Uterus (tissue), 4 donors: ENCODE data around the gene FOXB2. TPM values are rescaled to one million over a fixed set of nuclear protein-coding genes. Genes with fewer than 3 reads are reported as not detected.

Experiments used
- DNase-seq, 2 donors: peaks; one replicate each; pipeline ENCODE4 v3.0.0-alpha.2; 2019 to 2020
- H3K27ac ChIP-seq, 2 donors: fragments of 200-600 bp; sonication (generic); 1 replicate in 1 of 2; 2 replicates in 1 of 2; pipeline ENCODE4 v1.5.1; 2016 to 2018
- H3K27me3 ChIP-seq, 2 donors: fragments of 200-600 bp; sonication (generic); one replicate each; pipeline ENCODE4 v1.5.1; 2018 to 2019; ENCODE audit warnings: control low read depth in 1 of 2
- H3K36me3 ChIP-seq, 2 donors: fragments of 200-600 bp; sonication (generic); one replicate each; pipeline ENCODE4 v1.5.1; 2019; ENCODE audit warnings: control low read depth in 1 of 2
- H3K4me1 ChIP-seq, 2 donors: fragments of 200-600 bp; sonication (generic); one replicate each; pipeline ENCODE4 v1.5.1; 2018 to 2019; ENCODE audit warnings: control low read depth in 1 of 2
- H3K4me3 ChIP-seq, 2 donors: fragments of 200-600 bp; sonication (generic); 1 replicate in 1 of 2; 2 replicates in 1 of 2; pipeline ENCODE4 v1.5.1; 2018 to 2019; ENCODE audit warnings: mild to moderate bottlenecking in 1 of 2
- H3K9me3 ChIP-seq, 2 donors: fragments of 200-600 bp; sonication (generic); one replicate each; pipeline ENCODE4 v1.5.1; 2019; ENCODE audit warnings: control low read depth in 1 of 2
- CTCF ChIP-seq, 4 experiments: fragments of 200-600 bp in 2 of 4; fragments of 450-650 bp in 2 of 4; sonication (generic) in 2 of 4; IDR thresholded peaks; one replicate each; pipeline ENCODE4 v1.5.1; 2016 to 2019; ENCODE audit warnings: antibody characterized with exemption in 4 of 4, mild to moderate bottlenecking in 2 of 4, moderate library complexity in 1 of 4
- POLR2A ChIP-seq, 2 donors: fragments of 450-650 bp; IDR thresholded peaks; one replicate each; pipeline ENCODE4 v1.6.1; 2016; ENCODE audit warnings: antibody characterized with exemption in 2 of 2, mild to moderate bottlenecking in 1 of 2, moderate library complexity in 1 of 2
- intact Hi-C: fragments of 100-400 bp; cut with DNase I; formaldehyde crosslinking; loops from one replicate; pipeline ENCODE4 v1.15.1; 2023; ENCODE audit warnings: low total_unique reads
- total RNA-seq, 4 donors: library from RNA; depleted of rRNA in 3 of 4; stranded (reverse); fragments of >200 nt in 3 of 4; gene quantifications; one replicate each; pipeline versions ENCODE4 v1.1.0 to v1.2.4, GENCODE V29; 2014 to 2023
- donor health status: DM: yes; HTN: yes; CAD: no.

Gene FOXB2
- total RNA-seq, 4 donors from 2014 or later, result not detected

DNA sequence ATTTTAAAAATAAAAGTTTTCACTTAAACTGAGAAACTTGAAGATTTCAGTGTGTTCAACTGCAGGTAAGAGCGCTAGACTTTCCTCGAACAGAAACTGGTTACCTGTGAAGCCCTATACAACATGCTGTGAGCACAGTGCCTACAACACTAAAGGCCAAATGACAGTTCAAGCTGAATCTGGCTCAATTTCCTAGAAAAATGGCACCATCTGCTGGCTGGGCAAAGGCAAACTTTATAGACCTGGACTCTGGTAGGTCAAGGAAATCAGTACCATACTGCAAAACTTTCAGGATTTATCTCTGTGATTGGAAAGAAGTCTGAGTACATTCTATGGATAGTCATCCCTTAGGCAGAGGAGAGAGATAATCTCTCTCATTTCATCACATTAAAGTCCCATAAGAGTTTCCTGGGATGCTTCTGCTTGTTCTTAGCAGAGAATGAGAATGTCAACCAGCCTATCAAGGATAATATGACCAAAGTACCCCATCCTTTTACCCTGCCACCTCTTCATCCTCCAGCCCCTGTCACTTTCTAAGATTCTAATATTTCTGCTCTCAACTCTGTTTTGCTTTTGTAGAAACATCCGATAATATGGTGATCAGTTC, 31.8 kb upstream of the FOXB2 start:
- H3K4me1 ChIP-seq, result no peaks in the 10 kb centered on the region
- TF ChIP-seq CTCF (IDR thresholded peaks at IDR 0.05) (peak; percentile 23 to 53 (median 28)), POLR2A (IDR thresholded peaks at IDR 0.05) (no peak)
- H3K9me3 ChIP-seq, result no peaks in the 10 kb centered on the region
- H3K36me3 ChIP-seq, result no peaks in the 10 kb centered on the region
- H3K27me3 ChIP-seq, result no peaks in the 10 kb centered on the region
- intact Hi-C loops, result no loop called here
- no peak overlapping the region for H3K4me3 ChIP-seq
- DNase-seq, result peak in 1 of 2 donors; percentile 21
- H3K27ac ChIP-seq, result no peak overlapping the region

- H3K27ac ChIP-seq, result no peak overlapping the region
- TF ChIP-seq POLR2A (IDR thresholded peaks at IDR 0.05), result no peak
- TF ChIP-seq CTCF (IDR thresholded peaks at IDR 0.05), result no peak
- H3K27me3 ChIP-seq, result no peaks in the 10 kb centered on the region
- DNase-seq, result no peak
- H3K4me1 ChIP-seq, result no peaks in the 10 kb centered on the region
- H3K4me3 ChIP-seq, result no peak overlapping the region
- intact Hi-C loops, result no loop called here
- H3K9me3 ChIP-seq, result no peaks in the 10 kb centered on the region
- no peaks in the 10 kb centered on the region for H3K36me3 ChIP-seq
Measured at GRCh38 chr9:76988941-76989340, 30.5 kb upstream of the FOXB2 start.

- Histone ChIP-seq H3K27me3 (no peaks in the 10 kb centered on the region), H3K27ac (no peak overlapping the region), H3K4me1 (no peaks in the 10 kb centered on the region), H3K9me3 (no peaks in the 10 kb centered on the region), H3K36me3 (no peaks in the 10 kb centered on the region), H3K4me3 (no peak overlapping the region)
- DNase-seq, result no peak
- TF ChIP-seq POLR2A (IDR thresholded peaks at IDR 0.05), result no peak
- no peak for TF ChIP-seq CTCF (IDR thresholded peaks at IDR 0.05)
- intact Hi-C loops, result no loop called here
Measured at GRCh38 chr9:76989501-76989900, 30.0 kb upstream of the FOXB2 start.

DNA sequence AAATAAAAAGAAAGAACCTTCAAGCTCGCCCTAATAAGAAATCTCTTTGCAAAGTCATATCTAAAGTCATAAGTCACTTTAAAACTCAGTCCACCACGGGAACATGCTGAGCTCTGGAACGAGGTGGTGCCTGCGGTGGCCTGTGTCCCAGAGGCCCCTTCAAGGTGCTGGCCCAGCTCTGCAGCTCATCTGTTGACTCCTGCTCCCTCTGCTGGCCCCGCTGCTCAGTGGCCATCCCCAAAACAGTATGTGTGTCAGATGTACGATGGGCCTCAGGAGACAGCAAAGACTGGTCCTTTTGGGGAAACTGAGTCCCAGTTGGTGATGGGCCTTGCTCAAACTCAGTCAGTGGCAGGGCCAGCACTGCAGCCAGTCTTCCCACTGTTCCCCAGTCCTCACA, 22.8 kb upstream of the FOXB2 start:
- Histone ChIP-seq H3K27me3 (no peaks in the 10 kb centered on the region), H3K27ac (no peak overlapping the region), H3K9me3 (no peaks in the 10 kb centered on the region), H3K4me1 (no peaks in the 10 kb centered on the region), H3K4me3 (no peak overlapping the region), H3K36me3 (no peaks in the 10 kb centered on the region)
- DNase-seq, result peak; percentile 38 to 51
- intact Hi-C loops, result loop anchor here (10.0 kb wide), 1 partner anchor 192 kb away; no protein-coding TSS in a partner anchor
- no peak for TF ChIP-seq POLR2A (IDR thresholded peaks at IDR 0.05)
- peak; percentile 40 to 58 (median 48) for TF ChIP-seq CTCF (IDR thresholded peaks at IDR 0.05)

DNA sequence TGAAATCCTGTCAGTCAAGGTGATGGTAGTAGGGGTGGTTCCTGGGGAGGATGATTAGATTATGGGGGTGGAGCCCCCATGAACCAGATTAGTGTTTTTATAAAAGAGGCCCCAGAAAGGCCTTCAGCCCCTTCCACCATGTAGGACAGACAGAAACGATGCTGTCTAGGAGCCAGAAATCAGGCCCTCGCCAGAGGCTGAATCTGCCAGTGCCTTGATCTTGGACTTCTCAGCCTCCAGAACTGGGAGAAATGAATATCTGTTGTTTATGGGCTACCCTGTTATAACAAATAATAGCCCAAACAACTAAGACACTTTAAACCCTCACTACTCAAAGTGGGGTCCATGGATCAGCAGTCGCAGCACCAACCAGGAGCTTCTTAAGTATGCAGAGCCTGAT, 20.2 kb upstream of the FOXB2 start:
- H3K36me3 ChIP-seq, result no peaks in the 10 kb centered on the region
- intact Hi-C loops, result loop anchor here (10.0 kb wide), 1 partner anchor 194 kb away; no protein-coding TSS in a partner anchor
- no peak for TF ChIP-seq CTCF (IDR thresholded peaks at IDR 0.05)
- TF ChIP-seq POLR2A (IDR thresholded peaks at IDR 0.05), result no peak
- no peak overlapping the region for H3K4me3 ChIP-seq
- H3K27ac ChIP-seq, result no peak overlapping the region
- DNase-seq, result no peak
- H3K4me1 ChIP-seq, result no peaks in the 10 kb centered on the region
- no peaks in the 10 kb centered on the region for H3K9me3 ChIP-seq
- no peaks in the 10 kb centered on the region for H3K27me3 ChIP-seq
